Neural cell (in vitro differentiated cells): ENCODE measurements around the gene RNLS.

Experiments used
- CTCF ChIP-seq: fragments of 450-650 bp; IDR thresholded peaks from 2 replicates; pipeline ENCODE4 v1.5.1; 2014; ENCODE audit warnings: antibody characterized with exemption, mild to moderate bottlenecking, moderate library complexity; ENCODE audit not compliant: poor library complexity, severe bottlenecking
- EP300 ChIP-seq: fragments of 450-650 bp; conservative IDR thresholded peaks from 2 replicates; pipeline ENCODE4 v1.6.1; 2014; ENCODE audit warnings: antibody characterized with exemption, mild to moderate bottlenecking, moderate library complexity; ENCODE audit not compliant: poor library complexity, severe bottlenecking
- EZH2 ChIP-seq: fragments of 200-600, 300-800 bp; shearing (Covaris generic), sonication (generic); IDR thresholded peaks from 2 replicates; pipeline ENCODE4 v1.6.1; 2014; ENCODE audit warnings: antibody characterized with exemption, low read length, borderline replicate concordance, mild to moderate bottlenecking; ENCODE audit not compliant: insufficient read depth, poor library complexity, severe bottlenecking
- POLR2AphosphoS5 ChIP-seq: IDR thresholded peaks from 2 replicates; pipeline ENCODE4 v1.6.1; 2012
- RAD21 ChIP-seq: fragments of 450-650 bp; conservative IDR thresholded peaks from 2 replicates; pipeline ENCODE4 v1.6.1; 2014; ENCODE audit warnings: antibody characterized with exemption, mild to moderate bottlenecking, moderate library complexity
- REST ChIP-seq: IDR thresholded peaks from 2 replicates; pipeline ENCODE4 v1.6.1; 2012; ENCODE audit warnings: borderline replicate concordance

- TF ChIP-seq RAD21 (no peak), CTCF (no peak), REST (no peak), EZH2 (no peak), POLR2AphosphoS5 (no peak), EP300 (no peak)
Observed at GRCh38 chr10:88401671-88402347, 181.3 kb downstream of the RNLS start.
